Thoracic aorta (tissue), 2 donors: ENCODE data around the gene SRGN. TPM values are rescaled to one million over a fixed set of nuclear protein-coding genes. Genes with fewer than 3 reads are reported as not detected.

Source experiments
- ATAC-seq: fragments of 150-250 bp; one replicate; pipeline ENCODE4 v1.8.0; 2017; ENCODE audit warnings: low read depth; ENCODE audit not compliant: insufficient number of reproducible peaks, low FRiP score
- DNase-seq: peaks from one replicate; pipeline ENCODE4 v3.0.0-alpha.2; 2020; ENCODE audit warnings: low spot score
- H3K27ac ChIP-seq, 2 donors: fragments of 200-600 bp; sonication (generic); 1 replicate in 1 of 2; 2 replicates in 1 of 2; pipeline ENCODE4 v1.5.1; 2016; ENCODE audit warnings: mild to moderate bottlenecking in 2 of 2, moderate library complexity in 2 of 2
- H3K27me3 ChIP-seq: fragments of 200-600 bp; sonication (generic); replicated peaks from 2 replicates; pipeline ENCODE4 v1.6.0; 2016; ENCODE audit warnings: mild to moderate bottlenecking; ENCODE audit not compliant: insufficient read depth
- H3K36me3 ChIP-seq: fragments of 200-600 bp; sonication (generic); one replicate; pipeline ENCODE4 v1.5.1; 2016
- H3K4me1 ChIP-seq, 2 donors: fragments of 200-600 bp; sonication (generic); 1 replicate in 1 of 2; 2 replicates in 1 of 2; pipeline versions ENCODE4 v1.5.1 to v1.6.0; 2016; ENCODE audit warnings: low read depth in 2 of 2, mild to moderate bottlenecking in 1 of 2; ENCODE audit not compliant: control insufficient read depth in 1 of 2
- H3K4me3 ChIP-seq: fragments of 200-600 bp; sonication (generic); 2 replicates; pipeline ENCODE4 v1.5.1; 2016; ENCODE audit warnings: mild to moderate bottlenecking
- H3K9me3 ChIP-seq: fragments of 200-600 bp; sonication (generic); 2 replicates; pipeline ENCODE4 v1.5.1; 2016
- total RNA-seq, 2 donors: library from RNA; depleted of rRNA; stranded (reverse); fragments of >200 nt; gene quantifications; one replicate each; pipeline versions ENCODE4 v1.1.0 to v1.2.3, GENCODE V29; 2016
- TF ChIP-seq, protein P1 (sequence below): fragments of 200-600 bp; sonication (generic); IDR thresholded peaks from one replicate; pipeline ENCODE4 v1.5.1; 2019; ENCODE audit warnings: antibody characterized with exemption

SRGN gene
- total RNA-seq, 2 donors from 2014 or later, result 200 to 227 TPM

DNA sequence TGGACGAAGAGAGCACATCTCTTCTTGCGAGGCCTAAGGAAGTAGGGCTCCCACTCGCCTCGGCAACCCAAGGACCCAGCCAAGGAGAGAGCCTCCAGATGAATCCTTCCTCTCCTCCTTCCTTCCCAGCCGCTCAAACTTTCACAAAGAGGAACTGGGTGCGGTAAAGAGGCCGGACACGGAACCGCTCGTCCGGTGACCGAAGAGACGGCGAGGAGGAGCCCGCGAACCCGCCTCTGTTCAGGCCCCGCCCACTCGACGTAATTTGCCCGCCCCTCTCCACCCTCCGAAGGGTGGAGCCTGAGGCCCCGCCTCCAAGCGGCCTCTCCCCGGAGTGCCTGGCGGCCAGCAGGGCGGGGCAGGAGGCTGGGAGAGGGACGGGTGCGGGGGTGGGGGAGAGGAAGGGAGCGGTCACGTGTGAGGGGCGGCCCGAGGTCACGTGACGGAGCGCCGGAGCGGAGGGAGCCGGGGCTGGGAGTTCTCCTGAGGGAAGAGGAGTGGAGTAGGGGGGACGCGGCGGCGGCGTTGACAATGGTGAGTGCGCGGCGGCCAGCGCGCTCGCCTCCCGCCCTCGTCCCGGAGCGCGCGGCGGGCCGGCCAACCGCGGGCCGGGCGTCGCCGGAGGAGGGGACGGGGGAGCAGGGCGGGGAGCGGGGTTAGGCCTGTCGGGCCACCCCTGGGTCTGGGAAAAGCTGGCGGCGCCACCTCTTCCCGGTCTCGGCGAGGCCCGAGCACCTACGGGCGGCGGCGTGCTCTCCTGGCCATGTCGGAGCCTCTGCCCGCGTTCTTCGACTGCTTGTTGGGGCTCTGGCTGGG lies 36.1 kb downstream of the SRGN start, which contains the start of gene VPS26A:
Gene VPS26A (plus strand): TSS at position 432 of the 816 bp plus-strand sequence. CDS start 100 bp downstream, at position 532.
- peaks cover 3 to 27% of the 10 kb centered on the region in 2 donors for H3K4me1 ChIP-seq
- H3K27me3 ChIP-seq, result no peaks in the 10 kb centered on the region

DNA sequence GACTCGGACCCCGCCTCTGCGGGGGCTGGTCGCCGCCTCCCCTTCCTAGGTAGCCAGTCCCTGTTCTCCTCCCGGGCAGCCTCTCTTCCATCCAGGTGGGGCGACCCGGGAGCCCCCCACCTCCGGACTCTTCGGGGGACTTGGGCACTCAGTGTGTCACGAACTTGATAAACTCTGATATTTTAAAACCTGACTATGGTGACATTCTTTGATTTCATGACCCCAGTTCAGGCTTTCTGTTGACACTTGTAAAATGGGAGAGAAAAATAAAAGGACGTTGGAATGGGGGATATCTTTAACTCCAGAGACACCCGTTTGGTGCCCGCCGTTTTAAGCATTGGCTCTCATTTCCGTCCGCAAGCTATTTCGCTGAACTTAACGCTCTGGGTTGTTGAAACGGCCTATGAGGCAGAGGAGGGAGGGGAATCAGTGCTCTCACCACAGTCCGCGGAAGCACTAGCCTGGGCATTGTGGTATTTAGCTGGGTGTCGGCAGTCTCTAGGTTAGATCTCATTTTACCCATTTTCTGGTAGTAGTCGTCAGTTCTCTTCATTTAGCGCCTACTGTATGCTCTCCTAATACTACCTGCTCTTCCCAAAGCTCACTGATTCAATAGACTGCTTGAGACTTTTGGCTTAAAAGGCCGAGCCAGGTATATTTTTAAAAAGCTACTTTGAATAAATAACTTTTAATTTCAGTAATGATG lies 36.8 kb downstream of the SRGN start:
- DNase-seq (no peak), ATAC-seq (peak; percentile 16)
- Histone ChIP-seq H3K4me3 (peak overlapping the region; percentile 83), H3K36me3 (no peaks in the 10 kb centered on the region), H3K27ac (peak overlapping the region; percentile 84 to 95), H3K4me1 (peaks cover 6 to 29% of the 10 kb centered on the region in 2 donors), H3K27me3 (no peaks in the 10 kb centered on the region), H3K9me3 (no peaks in the 10 kb centered on the region)
- TF ChIP-seq, protein P1, sequence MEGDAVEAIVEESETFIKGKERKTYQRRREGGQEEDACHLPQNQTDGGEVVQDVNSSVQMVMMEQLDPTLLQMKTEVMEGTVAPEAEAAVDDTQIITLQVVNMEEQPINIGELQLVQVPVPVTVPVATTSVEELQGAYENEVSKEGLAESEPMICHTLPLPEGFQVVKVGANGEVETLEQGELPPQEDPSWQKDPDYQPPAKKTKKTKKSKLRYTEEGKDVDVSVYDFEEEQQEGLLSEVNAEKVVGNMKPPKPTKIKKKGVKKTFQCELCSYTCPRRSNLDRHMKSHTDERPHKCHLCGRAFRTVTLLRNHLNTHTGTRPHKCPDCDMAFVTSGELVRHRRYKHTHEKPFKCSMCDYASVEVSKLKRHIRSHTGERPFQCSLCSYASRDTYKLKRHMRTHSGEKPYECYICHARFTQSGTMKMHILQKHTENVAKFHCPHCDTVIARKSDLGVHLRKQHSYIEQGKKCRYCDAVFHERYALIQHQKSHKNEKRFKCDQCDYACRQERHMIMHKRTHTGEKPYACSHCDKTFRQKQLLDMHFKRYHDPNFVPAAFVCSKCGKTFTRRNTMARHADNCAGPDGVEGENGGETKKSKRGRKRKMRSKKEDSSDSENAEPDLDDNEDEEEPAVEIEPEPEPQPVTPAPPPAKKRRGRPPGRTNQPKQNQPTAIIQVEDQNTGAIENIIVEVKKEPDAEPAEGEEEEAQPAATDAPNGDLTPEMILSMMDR, result no peak

More for the DNA sequence above, 36.1 kb downstream of the SRGN start, which contains the start of gene VPS26A:
- Histone ChIP-seq H3K36me3 (no peaks in the 10 kb centered on the region), H3K4me3 (peak within 1 kb of the TSS; percentile 83), H3K27ac (peak within 1 kb of the TSS; percentile 95 to 99), H3K9me3 (no peaks in the 10 kb centered on the region)
- TF ChIP-seq, protein P1, result no peak
- ATAC-seq, result peak; percentile 92
- peak; percentile 95 for DNase-seq

DNA sequence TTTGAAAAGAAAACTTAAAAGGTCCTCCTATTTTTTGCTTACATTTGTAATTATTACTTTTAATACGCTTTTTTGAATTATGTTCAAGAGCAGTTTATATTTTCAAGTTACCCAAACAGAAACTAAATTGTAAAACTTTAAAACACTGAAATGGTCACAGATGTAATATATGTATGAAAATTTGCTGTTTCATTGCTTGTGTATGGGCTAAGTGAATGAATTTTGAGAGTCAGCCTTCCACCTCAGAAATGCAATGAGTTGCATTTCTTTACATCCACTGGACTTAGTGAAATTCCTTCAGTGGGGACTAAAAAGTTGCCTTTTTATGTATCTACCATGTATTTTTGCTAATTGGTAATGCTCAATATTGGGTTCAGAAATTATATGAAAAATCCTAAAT lies 37.7 kb downstream of the SRGN start:
- DNase-seq, result no peak
- ATAC-seq, result no peak
- Histone ChIP-seq H3K4me1 (peaks cover 6 to 37% of the 10 kb centered on the region in 2 donors), H3K27ac (no peak overlapping the region), H3K27me3 (no peaks in the 10 kb centered on the region), H3K4me3 (peak overlapping the region; percentile 83), H3K36me3 (no peaks in the 10 kb centered on the region), H3K9me3 (no peaks in the 10 kb centered on the region)
- TF ChIP-seq, protein P1, result no peak

DNA sequence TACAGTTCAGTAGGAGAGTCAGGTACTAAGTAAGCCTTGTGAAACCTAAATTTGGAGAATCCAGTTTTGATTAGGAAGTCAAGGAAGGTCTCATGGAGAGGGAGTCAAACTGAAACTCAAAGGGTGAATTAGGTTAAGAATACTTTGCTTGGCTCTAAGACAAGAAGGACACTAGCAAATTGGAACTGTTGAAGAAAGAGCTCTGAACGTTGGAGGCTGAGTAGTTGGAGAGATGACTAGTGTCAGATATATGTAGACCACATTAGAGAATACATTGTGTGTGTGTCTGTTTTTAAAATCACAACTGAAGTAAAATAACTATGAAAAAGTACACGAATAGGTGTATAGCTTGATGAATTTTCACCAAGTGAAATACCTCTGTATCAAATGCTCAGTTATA lies 42.3 kb downstream of the SRGN start:
- H3K27me3 ChIP-seq, result no peaks in the 10 kb centered on the region
- H3K4me1 ChIP-seq, result peaks cover 4 to 27% of the 10 kb centered on the region in 2 donors
- TF ChIP-seq, protein P1, result no peak

DNA sequence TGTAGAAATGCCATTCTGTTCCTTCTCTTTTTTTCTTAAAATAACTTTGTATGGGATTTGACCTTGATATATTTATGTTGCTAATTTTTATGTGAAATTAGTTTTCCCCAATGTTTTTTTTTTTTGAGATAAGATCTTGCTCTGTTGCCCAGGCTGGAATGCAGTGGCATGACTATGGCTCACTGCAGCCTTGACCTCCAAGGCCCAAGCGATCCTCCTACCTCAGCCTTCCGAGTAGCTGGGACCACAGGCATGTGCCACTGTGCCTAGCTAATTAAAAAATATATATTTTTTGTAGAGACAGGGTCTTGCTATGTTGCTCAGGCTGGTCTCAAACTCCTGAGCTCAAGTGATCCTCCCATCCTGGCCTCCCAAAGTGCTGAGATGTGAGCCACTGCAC lies 52.1 kb downstream of the SRGN start:
- H3K9me3 ChIP-seq, result no peaks in the 10 kb centered on the region
- H3K27me3 ChIP-seq, result no peaks in the 10 kb centered on the region
- no peaks in the 10 kb centered on the region for H3K4me1 ChIP-seq
- H3K36me3 ChIP-seq, result peaks cover under 1% of the 10 kb centered on the region
- no peak overlapping the region for H3K27ac ChIP-seq
- ATAC-seq (no peak), DNase-seq (no peak)
- TF ChIP-seq, protein P1, result no peak
- no peak overlapping the region for H3K4me3 ChIP-seq

More for the DNA sequence above, 42.3 kb downstream of the SRGN start:
- Histone ChIP-seq H3K36me3 (peaks cover 4% of the 10 kb centered on the region), H3K9me3 (no peaks in the 10 kb centered on the region), H3K4me3 (no peak overlapping the region), H3K27ac (no peak overlapping the region)
- DNase-seq (no peak), ATAC-seq (no peak)
